Hepatocyte (in vitro differentiated cells): ENCODE data around the gene SMAD3.

Experiments
- CTCF ChIP-seq: fragments of 200-600 bp; sonication (generic); IDR thresholded peaks from 2 replicates; pipeline ENCODE4 v1.5.1; 2016; ENCODE audit warnings: antibody characterized with exemption, mild to moderate bottlenecking; ENCODE audit not compliant: poor library complexity
- EZH2 ChIP-seq: fragments of 200-600 bp; sonication (generic); IDR thresholded peaks from 2 replicates; pipeline ENCODE4 v1.6.1; 2016; ENCODE audit warnings: antibody characterized with exemption, mild to moderate bottlenecking, borderline replicate concordance

DNA sequence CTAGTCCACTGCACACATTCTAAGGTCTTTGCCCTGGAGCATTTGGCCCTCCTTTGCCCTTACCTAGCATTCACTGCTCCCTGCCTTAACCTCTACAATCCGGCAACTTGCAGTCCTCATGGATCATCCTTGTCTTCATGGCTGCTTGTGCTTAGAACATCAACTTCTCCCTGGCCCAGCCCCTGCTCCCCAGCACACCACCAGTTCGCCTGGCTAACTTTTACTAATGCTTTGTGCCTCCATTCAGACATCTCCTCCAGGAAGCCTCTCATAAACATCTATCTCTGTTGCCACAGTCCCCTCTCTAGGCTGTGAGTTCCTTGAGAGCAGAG lies 131.9 kb downstream of the SMAD3 start:
- TF ChIP-seq CTCF (no peak), EZH2 (no peak)
